Vagina (tissue), 2 donors: ENCODE data around the gene GRK5.

ENCODE experiments used
- CTCF ChIP-seq, 3 experiments: fragments of 450-650 bp in 2 of 3; fragments of 200-600 bp in 1 of 3; sonication (generic) in 1 of 3; IDR thresholded peaks; one replicate each; pipeline ENCODE4 v1.5.1; 2017 to 2019; ENCODE audit warnings: antibody characterized with exemption in 3 of 3, mild to moderate bottlenecking in 2 of 3, moderate library complexity in 2 of 3
- POLR2AphosphoS5 ChIP-seq, 2 donors: sonication (generic); formaldehyde crosslinking; IDR thresholded peaks; one replicate each; pipeline ENCODE4 v1.9.0; 2017; ENCODE audit warnings: antibody characterized with exemption in 2 of 2, mild to moderate bottlenecking in 2 of 2, low read depth in 1 of 2; ENCODE audit not compliant: insufficient read depth in 1 of 2

GRCh38 chr10:119326167-119326566 lies 118.8 kb downstream of the GRK5 start:
- TF ChIP-seq POLR2AphosphoS5 (IDR thresholded peaks at IDR 0.05; ENCODE audit: insufficient read depth in 1 of 2, low read depth in 1 of 2) (no peak), CTCF (IDR thresholded peaks at IDR 0.05) (no peak)
